ENCODE results near the gene CLEC16A. TPM values are rescaled to one million over a fixed set of nuclear protein-coding genes. Genes with fewer than 3 reads are reported as not detected.

Gene CLEC16A
- total and polyA plus RNA-seq, 9 of the 15 experiments (the other 6 are each of a cell fraction or from before 2014, with no cell fraction given): 1.00 to 22.3 (median 10.0) TPM

DNA sequence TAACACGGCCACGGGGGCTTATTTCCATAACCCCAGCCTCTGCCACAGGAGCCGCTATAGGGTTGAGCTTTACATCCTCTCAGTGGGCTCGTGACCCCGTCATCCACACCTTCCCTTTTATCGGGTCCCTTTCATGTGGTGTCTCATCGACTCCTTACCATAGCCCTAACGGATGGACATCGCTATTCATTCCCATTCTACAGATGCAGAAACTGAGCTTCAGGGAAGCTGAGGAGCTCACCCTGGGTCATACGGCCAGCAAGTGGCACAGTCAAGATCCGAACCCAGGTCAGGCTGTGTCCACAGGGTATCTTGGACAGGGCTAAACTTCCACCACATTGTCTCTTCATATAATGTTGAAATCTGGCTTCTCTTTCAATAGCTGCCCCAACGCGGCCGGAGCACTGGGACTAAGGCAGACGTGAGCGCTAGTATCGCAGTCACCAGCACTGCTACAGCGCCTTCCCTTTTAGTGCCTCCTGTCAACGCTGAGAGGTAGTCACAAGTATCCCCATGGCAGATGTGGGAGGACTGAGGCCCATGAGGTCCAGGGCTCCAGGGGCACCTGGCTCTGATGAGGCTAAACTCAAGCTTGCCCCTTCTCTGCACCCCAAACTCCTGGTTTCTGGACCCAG is 260.8 kb downstream of the CLEC16A start (continued):
- no peak for TF ChIP-seq MTA3 (IDR thresholded peaks at IDR 0.05; ENCODE audit: borderline replicate concordance)
- peak in 1 of 2 experiments; percentile 22; a peak in 1 of 3 replicates for TF ChIP-seq CBX3 (IDR thresholded peaks at IDR 0.05; ENCODE audit: borderline replicate concordance in 1 of 2, low read length in 2 of 2)

DNA sequence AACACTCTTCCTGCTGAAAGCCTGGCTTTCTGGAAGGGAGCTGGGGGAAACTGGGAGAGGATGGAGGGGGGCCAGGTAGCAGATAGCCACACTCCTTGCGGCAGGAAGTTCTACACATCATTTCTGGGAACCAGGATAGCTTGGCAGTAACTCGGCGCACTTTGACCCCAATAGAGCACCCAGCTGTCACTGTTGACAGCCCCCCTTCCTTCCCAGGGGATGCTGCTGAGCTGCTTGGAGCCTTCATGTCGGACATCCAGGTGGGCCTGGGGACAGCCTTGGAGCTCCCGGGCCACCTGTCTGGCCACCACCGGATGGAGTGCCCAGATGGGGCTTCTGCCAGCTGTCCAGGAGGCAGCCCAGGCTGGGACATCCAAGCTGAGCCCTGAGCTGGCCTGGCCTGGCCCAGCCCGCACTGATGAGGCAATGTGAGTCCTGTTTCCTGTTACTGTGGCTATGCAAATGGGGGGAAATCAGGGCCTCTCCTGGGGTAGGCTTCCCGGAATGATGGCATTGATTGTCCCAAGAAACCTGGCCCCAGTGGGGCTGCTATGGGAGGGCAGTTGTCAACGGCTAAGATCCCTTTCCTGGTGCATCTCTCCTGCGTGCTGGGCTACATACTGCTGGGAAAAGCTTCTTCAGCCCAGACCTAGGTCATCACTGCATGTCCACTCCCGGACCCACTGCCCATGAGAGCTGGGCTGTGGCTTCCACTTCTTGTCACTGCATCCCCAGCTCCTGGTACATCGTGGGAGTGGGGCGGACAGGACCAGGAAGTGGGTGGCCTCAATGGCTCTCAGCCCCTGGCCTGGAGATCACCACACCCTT is 261.6 kb downstream of the CLEC16A start:
- 43% methylated on average over 13 of the region's 13 CpGs for WGBS (ENCODE audit: insufficient coverage, low coverage, missing lambda C conversion rate)
- CTCF ChIA-PET (ENCODE audit: low intra/inter-chr PET ratio): no interaction called here
- TF ChIP-seq, protein P1, sequence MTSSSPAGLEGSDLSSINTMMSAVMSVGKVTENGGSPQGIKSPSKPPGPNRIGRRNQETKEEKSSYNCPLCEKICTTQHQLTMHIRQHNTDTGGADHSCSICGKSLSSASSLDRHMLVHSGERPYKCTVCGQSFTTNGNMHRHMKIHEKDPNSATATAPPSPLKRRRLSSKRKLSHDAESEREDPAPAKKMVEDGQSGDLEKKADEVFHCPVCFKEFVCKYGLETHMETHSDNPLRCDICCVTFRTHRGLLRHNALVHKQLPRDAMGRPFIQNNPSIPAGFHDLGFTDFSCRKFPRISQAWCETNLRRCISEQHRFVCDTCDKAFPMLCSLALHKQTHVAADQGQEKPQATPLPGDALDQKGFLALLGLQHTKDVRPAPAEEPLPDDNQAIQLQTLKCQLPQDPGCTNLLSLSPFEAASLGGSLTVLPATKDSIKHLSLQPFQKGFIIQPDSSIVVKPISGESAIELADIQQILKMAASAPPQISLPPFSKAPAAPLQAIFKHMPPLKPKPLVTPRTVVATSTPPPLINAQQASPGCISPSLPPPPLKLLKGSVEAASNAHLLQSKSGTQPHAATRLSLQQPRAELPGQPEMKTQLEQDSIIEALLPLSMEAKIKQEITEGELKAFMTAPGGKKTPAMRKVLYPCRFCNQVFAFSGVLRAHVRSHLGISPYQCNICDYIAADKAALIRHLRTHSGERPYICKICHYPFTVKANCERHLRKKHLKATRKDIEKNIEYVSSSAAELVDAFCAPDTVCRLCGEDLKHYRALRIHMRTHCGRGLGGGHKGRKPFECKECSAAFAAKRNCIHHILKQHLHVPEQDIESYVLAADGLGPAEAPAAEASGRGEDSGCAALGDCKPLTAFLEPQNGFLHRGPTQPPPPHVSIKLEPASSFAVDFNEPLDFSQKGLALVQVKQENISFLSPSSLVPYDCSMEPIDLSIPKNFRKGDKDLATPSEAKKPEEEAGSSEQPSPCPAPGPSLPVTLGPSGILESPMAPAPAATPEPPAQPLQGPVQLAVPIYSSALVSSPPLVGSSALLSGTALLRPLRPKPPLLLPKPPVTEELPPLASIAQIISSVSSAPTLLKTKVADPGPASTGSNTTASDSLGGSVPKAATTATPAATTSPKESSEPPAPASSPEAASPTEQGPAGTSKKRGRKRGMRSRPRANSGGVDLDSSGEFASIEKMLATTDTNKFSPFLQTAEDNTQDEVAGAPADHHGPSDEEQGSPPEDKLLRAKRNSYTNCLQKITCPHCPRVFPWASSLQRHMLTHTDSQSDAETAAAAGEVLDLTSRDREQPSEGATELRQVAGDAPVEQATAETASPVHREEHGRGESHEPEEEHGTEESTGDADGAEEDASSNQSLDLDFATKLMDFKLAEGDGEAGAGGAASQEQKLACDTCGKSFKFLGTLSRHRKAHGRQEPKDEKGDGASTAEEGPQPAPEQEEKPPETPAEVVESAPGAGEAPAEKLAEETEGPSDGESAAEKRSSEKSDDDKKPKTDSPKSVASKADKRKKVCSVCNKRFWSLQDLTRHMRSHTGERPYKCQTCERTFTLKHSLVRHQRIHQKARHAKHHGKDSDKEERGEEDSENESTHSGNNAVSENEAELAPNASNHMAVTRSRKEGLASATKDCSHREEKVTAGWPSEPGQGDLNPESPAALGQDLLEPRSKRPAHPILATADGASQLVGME (CRISPR knock-in tag; IDR thresholded peaks at IDR 0.05): no peak
- TF ChIP-seq ZNF589 (CRISPR knock-in tag; IDR thresholded peaks at IDR 0.05; ENCODE audit: low read depth): no peak
- TF ChIP-seq PTBP1 (IDR thresholded peaks at IDR 0.05; ENCODE audit: low read depth, low read length): no peak
- TF ChIP-seq PHB (CRISPR knock-in tag; IDR thresholded peaks at IDR 0.05): no peak
- TF ChIP-seq RCOR1 (IDR thresholded peaks at IDR 0.05; ENCODE audit: borderline replicate concordance in 1 of 2, low read depth in 2 of 2, low read length in 2 of 2): peak in 1 of 2 experiments; percentile 61; a peak in 1 of 4 replicates
- no peak for TF ChIP-seq MAFK (IDR thresholded peaks at IDR 0.05; ENCODE audit: low read length)
- no peak for TF ChIP-seq NFIC (IDR thresholded peaks at IDR 0.05)
- no peak for TF ChIP-seq KAT7 (CRISPR knock-in tag; IDR thresholded peaks at IDR 0.05; ENCODE audit: borderline replicate concordance)
- TF ChIP-seq KDM1A (IDR thresholded peaks at IDR 0.05): peak; percentile 29 to 38; a peak in 2 of 4 replicates
- no peak for TF ChIP-seq SIX5 (IDR thresholded peaks at IDR 0.05; ENCODE audit: borderline replicate concordance in 1 of 2, insufficient read depth in 1 of 2, low read depth in 1 of 2, low read length in 2 of 2)
- TF ChIP-seq POLR2AphosphoS2 (IDR thresholded peaks at IDR 0.05; ENCODE audit: low read length): no peak

More for the DNA sequence above, 261.6 kb downstream of the CLEC16A start:
- Histone ChIP-seq H4K20me1 (replicated peaks; ENCODE audit: control insufficient read depth, insufficient read depth, low read length) (no peaks in the 10 kb centered on the region), H3K9me1 (ENCODE audit: control insufficient read depth, insufficient read depth, low read length) (no peaks in the 10 kb centered on the region), H3K9me3 (replicated peaks; ENCODE audit: control insufficient read depth, insufficient read depth, low read depth, low read length) (peaks cover 13% of the 10 kb centered on the region), H3K36me3 (ENCODE audit: control insufficient read depth, insufficient read depth, low read length) (no peaks in the 10 kb centered on the region), H3K4me2 (ENCODE audit: insufficient read depth, low read length) (no peak overlapping the region), H3K9ac (ENCODE audit: insufficient read depth in 1 of 2, low read depth in 2 of 2, low read length in 2 of 2) (0 out of 4 replicates have a peak overlapping the region, but pooled peaks of 1 of the 2 experiments have one; percentile 12), H3K4me3 (no peak overlapping the region), H3K79me2 (ENCODE audit: control insufficient read depth, insufficient read depth, low read length) (no peaks in the 10 kb centered on the region), H2AFZ (ENCODE audit: low read depth, low read length) (no peak overlapping the region; the same call in 1 of the 2 replicates), H3K27me3 (ENCODE audit: control insufficient read depth in 2 of 2, insufficient read depth in 2 of 2, low read length in 2 of 2) (no peaks in the 10 kb centered on the region), H3K27ac (ENCODE audit: extremely low read depth, low read depth, low read length) (no peak overlapping the region), H3K4me1 (replicated peaks in 1 of 2; ENCODE audit: control insufficient read depth in 2 of 2, insufficient read depth in 2 of 2, low read length in 2 of 2) (peaks cover 22 to 37% of the 10 kb centered on the region in 2 experiments)
- ATAC-seq (no peak), DNase-seq (ENCODE audit: extremely low read depth in 1 of 4, low spot score in 3 of 4) (no peak), FAIRE-seq (no peak)
- intact Hi-C loops (cut with micrococcal nuclease) (loop anchor here (10.0 kb wide), 1 partner anchor 49 kb away; the partner anchor contains the start of gene SOCS1), in situ Hi-C loops (cut with MboI) (no loop called here)
- BruUV-seq (replicated peaks): no TSS peak
- POLR2A ChIA-PET: interaction anchor here (0.5 to 1.9 kb wide), 8 partner anchors 11 to 762 kb away, joined by 3 to 11 read pairs (median 3); partner anchors contain the start of gene SOCS1

Measured in K562 (cell line).